HepG2 (cell line): ENCODE measurements around the gene PEX10. TPM values are rescaled to one million over a fixed set of nuclear protein-coding genes. Genes with fewer than 3 reads are reported as not detected.

ENCODE experiments used
- FOXO1 ChIP-seq: sonication (generic); formaldehyde crosslinking; IDR thresholded peaks from 2 replicates; pipeline ENCODE4 v1.4.0; 2020; ENCODE audit warnings: missing genetic modification reagents
- HMGA1 ChIP-seq: sonication (generic); formaldehyde crosslinking; conservative IDR thresholded peaks from 2 replicates; pipeline ENCODE4 v1.4.0; 2020; ENCODE audit warnings: missing genetic modification reagents
- MAZ ChIP-seq, 2 experiments: sonication (generic) in 1 of 2; formaldehyde crosslinking in 1 of 2; IDR thresholded peaks; 2 replicates each; pipeline versions ENCODE4 v1.5.0 to v1.6.1; 2012 to 2020; ENCODE audit warnings: low read depth in 2 of 2, mild to moderate bottlenecking in 2 of 2, borderline replicate concordance in 1 of 2, improper control_type of control experiment in 1 of 2, low read length in 1 of 2, missing genetic modification reagents in 1 of 2, moderate library complexity in 1 of 2
- NKX3-1 ChIP-seq: sonication (generic); formaldehyde crosslinking; IDR thresholded peaks from 2 replicates; pipeline ENCODE4 v1.5.0; 2020; ENCODE audit warnings: missing genetic modification reagents
- NONO ChIP-seq, 2 experiments: fragments of 450-650 bp in 1 of 2; sonication (generic) in 1 of 2; formaldehyde crosslinking in 1 of 2; IDR thresholded peaks in 1 of 2; conservative IDR thresholded peaks in 1 of 2; 2 replicates each; pipeline versions ENCODE4 v1.6.1 to v1.8.0; 2017 to 2022; ENCODE audit warnings: mild to moderate bottlenecking in 1 of 2, missing genetic modification reagents in 1 of 2, moderate library complexity in 1 of 2
- TAF1 ChIP-seq: sonication (generic); formaldehyde crosslinking; IDR thresholded peaks from 2 replicates; pipeline ENCODE4 v1.4.0; 2020; ENCODE audit warnings: missing genetic modification reagents
- ZNF224 ChIP-seq: sonication (generic); formaldehyde crosslinking; IDR thresholded peaks from 2 replicates; pipeline ENCODE4 v1.5.0; 2020; ENCODE audit warnings: mild to moderate bottlenecking, missing genetic modification reagents
- ZNF343 ChIP-seq: sonication (generic); formaldehyde crosslinking; IDR thresholded peaks from 2 replicates; pipeline ENCODE4 v1.4.0; 2020; ENCODE audit warnings: mild to moderate bottlenecking, missing genetic modification reagents
- ZNF569 ChIP-seq: sonication (generic); formaldehyde crosslinking; IDR thresholded peaks from 2 replicates; pipeline ENCODE4 v1.5.0; 2020; ENCODE audit warnings: mild to moderate bottlenecking, missing genetic modification reagents, moderate library complexity, borderline replicate concordance
- ZNF605 ChIP-seq: sonication (generic); formaldehyde crosslinking; IDR thresholded peaks from 2 replicates; pipeline ENCODE4 v1.8.0; 2022; ENCODE audit warnings: mild to moderate bottlenecking, missing genetic modification reagents
- ZNF644 ChIP-seq: IDR thresholded peaks from 2 replicates; pipeline ENCODE4 v1.6.1; 2016; ENCODE audit warnings: low read depth
- polyA plus RNA-seq, 8 experiments: library from polyadenylated mRNA; depleted of rRNA in 3 of 8; stranded (reverse) in 7 of 8; unstranded in 1 of 8; fragments of >200 nt; fragmentation: Illumina TruSeq in 4 of 8; extraction: Trizol in 4 of 8; gene quantifications; 2 replicates each; pipeline versions ENCODE4 v1.2.1 to v1.2.3, GENCODE V29; 2011 to 2016; ENCODE audit warnings: low read depth in 4 of 8, missing spikeins in 1 of 8, mixed read lengths in 1 of 8; ENCODE audit not compliant: insufficient read depth in 1 of 8
- total RNA-seq, 5 experiments: library from RNA; depleted of rRNA; stranded (reverse); fragments of >200 nt; fragmentation: Illumina TruSeq; extraction: Trizol; gene quantifications; 2 replicates each; pipeline ENCODE4 v1.2.3, GENCODE V29; 2016; ENCODE audit warnings: low read depth in 1 of 5
- TF ChIP-seq, protein P1 (sequence below): sonication (generic); IDR thresholded peaks from 2 replicates; pipeline ENCODE4 v1.6.1; 2016; ENCODE audit warnings: low read depth, borderline replicate concordance
- TF ChIP-seq, protein P2 (sequence below): sonication (generic); formaldehyde crosslinking; IDR thresholded peaks from 2 replicates; pipeline ENCODE4 v1.4.0; 2020; ENCODE audit warnings: missing genetic modification reagents, mild to moderate bottlenecking, borderline replicate concordance
- TF ChIP-seq, protein P3 (sequence below): sonication (generic); formaldehyde crosslinking; IDR thresholded peaks from 2 replicates; pipeline ENCODE4 v1.4.0; 2020; ENCODE audit warnings: missing genetic modification reagents
- TF ChIP-seq, protein P4 (sequence below): sonication (generic); formaldehyde crosslinking; IDR thresholded peaks from 2 replicates; pipeline ENCODE4 v1.4.0; 2020; ENCODE audit warnings: low read depth, mild to moderate bottlenecking, missing genetic modification reagents
- TF ChIP-seq, protein P5 (sequence below): sonication (generic); formaldehyde crosslinking; IDR thresholded peaks from 2 replicates; pipeline ENCODE4 v1.5.0; 2020; ENCODE audit warnings: missing genetic modification reagents
- TF ChIP-seq, protein P6 (sequence below): sonication (generic); formaldehyde crosslinking; IDR thresholded peaks from 2 replicates; pipeline ENCODE4 v1.5.1; 2020; ENCODE audit warnings: missing genetic modification reagents, mild to moderate bottlenecking, borderline replicate concordance

PEX10 gene
- total and polyA plus RNA-seq, 2 of the 13 experiments (the other 11 are each of a cell fraction or from before 2014, with no cell fraction given) = 16.1 to 39.6 TPM

DNA sequence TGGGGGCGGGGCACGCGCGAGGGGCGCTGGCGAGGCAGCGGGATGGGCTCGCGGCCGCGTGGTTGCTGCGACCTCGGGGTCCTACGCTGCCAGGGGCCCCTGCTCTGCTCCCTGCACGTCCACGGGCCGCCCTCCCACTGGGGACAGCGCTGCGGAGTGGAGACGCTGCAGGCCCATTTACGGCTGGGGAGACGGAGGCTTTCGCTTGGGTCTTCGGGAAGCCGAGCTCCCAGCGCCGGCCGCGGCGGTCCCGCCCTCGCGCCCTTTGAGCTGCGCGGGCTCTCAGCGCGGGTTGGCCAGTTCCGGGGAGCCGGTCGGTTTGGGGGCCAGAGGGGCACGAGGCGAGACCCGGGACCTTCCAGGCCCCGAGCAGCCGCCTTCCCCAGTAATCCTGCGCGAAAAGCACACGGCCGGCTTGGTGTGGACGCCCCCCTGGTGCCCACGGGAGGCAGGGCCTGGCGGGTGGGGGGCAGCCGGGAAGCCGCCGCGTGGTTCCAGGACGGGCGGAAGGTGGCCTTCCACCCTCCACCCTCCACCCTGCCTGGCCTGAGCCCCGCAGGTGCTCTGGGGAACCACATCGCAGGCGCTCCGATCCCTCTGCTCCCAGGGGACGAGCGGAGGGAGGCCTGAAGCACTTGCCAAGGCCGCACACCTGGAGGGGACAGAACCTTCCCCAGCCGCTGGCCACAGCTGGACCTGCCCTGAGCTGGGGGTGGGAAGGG lies 570 bp upstream of the PEX10 start (continued):
- TF ChIP-seq, protein P1, sequence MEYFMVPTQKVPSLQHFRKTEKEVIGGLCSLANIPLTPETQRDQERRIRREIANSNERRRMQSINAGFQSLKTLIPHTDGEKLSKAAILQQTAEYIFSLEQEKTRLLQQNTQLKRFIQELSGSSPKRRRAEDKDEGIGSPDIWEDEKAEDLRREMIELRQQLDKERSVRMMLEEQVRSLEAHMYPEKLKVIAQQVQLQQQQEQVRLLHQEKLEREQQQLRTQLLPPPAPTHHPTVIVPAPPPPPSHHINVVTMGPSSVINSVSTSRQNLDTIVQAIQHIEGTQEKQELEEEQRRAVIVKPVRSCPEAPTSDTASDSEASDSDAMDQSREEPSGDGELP = no peak
- TF ChIP-seq, protein P2, sequence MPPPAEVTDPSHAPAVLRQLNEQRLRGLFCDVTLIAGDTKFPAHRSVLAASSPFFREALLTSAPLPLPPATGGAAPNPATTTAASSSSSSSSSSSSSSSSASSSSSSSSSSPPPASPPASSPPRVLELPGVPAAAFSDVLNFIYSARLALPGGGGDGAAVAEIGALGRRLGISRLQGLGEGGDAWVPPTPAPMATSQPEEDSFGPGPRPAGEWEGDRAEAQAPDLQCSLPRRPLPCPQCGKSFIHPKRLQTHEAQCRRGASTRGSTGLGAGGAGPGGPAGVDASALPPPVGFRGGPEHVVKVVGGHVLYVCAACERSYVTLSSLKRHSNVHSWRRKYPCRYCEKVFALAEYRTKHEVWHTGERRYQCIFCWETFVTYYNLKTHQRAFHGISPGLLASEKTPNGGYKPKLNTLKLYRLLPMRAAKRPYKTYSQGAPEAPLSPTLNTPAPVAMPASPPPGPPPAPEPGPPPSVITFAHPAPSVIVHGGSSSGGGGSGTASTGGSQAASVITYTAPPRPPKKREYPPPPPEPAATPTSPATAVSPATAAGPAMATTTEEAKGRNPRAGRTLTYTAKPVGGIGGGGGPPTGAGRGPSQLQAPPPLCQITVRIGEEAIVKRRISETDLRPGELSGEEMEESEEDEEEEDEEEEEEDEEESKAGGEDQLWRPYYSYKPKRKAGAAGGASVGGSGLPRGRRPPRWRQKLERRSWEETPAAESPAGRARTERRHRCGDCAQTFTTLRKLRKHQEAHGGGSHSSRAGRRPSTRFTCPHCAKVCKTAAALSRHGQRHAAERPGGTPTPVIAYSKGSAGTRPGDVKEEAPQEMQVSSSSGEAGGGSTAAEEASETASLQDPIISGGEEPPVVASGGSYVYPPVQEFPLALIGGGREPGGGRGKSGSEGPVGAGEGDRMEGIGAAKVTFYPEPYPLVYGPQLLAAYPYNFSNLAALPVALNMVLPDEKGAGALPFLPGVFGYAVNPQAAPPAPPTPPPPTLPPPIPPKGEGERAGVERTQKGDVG = no peak
- TF ChIP-seq ZNF644 (CRISPR knock-in tag) (no peak), NONO (IDR thresholded peaks at IDR 0.05) (no peak), NONO (CRISPR knock-in tag; conservative IDR thresholded peaks at IDR 0.05) (peak; percentile 42; the same call in 1 of the 2 replicates), ZNF224 (CRISPR knock-in tag) (0 out of 2 replicates have a peak, but pooled peaks have one; percentile 44), HMGA1 (no peak), NKX3-1 (CRISPR knock-in tag) (peak; percentile 84; the same call in 1 of the 2 replicates), TAF1 (CRISPR knock-in tag) (peak; percentile 66), ZNF569 (no peak), ZNF605 (CRISPR knock-in tag) (no peak), MAZ (IDR thresholded peaks at IDR 0.05; ENCODE audit: borderline replicate concordance, low read depth, low read length) (no peak; the same call in 1 of the 2 replicates), MAZ (CRISPR knock-in tag; IDR thresholded peaks at IDR 0.05; ENCODE audit: low read depth) (peak; percentile 92; the same call in 1 of the 2 replicates), ZNF343 (CRISPR knock-in tag) (no peak), FOXO1 (no peak)
- TF ChIP-seq, protein P3, sequence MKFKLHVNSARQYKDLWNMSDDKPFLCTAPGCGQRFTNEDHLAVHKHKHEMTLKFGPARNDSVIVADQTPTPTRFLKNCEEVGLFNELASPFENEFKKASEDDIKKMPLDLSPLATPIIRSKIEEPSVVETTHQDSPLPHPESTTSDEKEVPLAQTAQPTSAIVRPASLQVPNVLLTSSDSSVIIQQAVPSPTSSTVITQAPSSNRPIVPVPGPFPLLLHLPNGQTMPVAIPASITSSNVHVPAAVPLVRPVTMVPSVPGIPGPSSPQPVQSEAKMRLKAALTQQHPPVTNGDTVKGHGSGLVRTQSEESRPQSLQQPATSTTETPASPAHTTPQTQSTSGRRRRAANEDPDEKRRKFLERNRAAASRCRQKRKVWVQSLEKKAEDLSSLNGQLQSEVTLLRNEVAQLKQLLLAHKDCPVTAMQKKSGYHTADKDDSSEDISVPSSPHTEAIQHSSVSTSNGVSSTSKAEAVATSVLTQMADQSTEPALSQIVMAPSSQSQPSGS = no peak
- TF ChIP-seq, protein P4, sequence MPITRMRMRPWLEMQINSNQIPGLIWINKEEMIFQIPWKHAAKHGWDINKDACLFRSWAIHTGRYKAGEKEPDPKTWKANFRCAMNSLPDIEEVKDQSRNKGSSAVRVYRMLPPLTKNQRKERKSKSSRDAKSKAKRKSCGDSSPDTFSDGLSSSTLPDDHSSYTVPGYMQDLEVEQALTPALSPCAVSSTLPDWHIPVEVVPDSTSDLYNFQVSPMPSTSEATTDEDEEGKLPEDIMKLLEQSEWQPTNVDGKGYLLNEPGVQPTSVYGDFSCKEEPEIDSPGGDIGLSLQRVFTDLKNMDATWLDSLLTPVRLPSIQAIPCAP (CRISPR knock-in tag) = no peak
- TF ChIP-seq, protein P5, sequence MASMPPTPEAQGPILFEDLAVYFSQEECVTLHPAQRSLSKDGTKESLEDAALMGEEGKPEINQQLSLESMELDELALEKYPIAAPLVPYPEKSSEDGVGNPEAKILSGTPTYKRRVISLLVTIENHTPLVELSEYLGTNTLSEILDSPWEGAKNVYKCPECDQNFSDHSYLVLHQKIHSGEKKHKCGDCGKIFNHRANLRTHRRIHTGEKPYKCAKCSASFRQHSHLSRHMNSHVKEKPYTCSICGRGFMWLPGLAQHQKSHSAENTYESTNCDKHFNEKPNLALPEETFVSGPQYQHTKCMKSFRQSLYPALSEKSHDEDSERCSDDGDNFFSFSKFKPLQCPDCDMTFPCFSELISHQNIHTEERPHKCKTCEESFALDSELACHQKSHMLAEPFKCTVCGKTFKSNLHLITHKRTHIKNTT = no peak
- TF ChIP-seq, protein P6, sequence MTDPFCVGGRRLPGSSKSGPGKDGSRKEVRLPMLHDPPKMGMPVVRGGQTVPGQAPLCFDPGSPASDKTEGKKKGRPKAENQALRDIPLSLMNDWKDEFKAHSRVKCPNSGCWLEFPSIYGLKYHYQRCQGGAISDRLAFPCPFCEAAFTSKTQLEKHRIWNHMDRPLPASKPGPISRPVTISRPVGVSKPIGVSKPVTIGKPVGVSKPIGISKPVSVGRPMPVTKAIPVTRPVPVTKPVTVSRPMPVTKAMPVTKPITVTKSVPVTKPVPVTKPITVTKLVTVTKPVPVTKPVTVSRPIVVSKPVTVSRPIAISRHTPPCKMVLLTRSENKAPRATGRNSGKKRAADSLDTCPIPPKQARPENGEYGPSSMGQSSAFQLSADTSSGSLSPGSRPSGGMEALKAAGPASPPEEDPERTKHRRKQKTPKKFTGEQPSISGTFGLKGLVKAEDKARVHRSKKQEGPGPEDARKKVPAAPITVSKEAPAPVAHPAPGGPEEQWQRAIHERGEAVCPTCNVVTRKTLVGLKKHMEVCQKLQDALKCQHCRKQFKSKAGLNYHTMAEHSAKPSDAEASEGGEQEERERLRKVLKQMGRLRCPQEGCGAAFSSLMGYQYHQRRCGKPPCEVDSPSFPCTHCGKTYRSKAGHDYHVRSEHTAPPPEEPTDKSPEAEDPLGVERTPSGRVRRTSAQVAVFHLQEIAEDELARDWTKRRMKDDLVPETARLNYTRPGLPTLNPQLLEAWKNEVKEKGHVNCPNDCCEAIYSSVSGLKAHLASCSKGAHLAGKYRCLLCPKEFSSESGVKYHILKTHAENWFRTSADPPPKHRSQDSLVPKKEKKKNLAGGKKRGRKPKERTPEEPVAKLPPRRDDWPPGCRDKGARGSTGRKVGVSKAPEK (CRISPR knock-in tag) = no peak
